Retina (tissue), 1 donor: ENCODE results near the gene HERC2.
A peak's percentile ranks its signal among the peaks of the same experiment; 100 is the strongest.

ENCODE experiments used
- DNase-seq: peaks from one replicate; pipeline ENCODE4 v3.0.0-alpha.2; 2016

HERC2 gene

DNA sequence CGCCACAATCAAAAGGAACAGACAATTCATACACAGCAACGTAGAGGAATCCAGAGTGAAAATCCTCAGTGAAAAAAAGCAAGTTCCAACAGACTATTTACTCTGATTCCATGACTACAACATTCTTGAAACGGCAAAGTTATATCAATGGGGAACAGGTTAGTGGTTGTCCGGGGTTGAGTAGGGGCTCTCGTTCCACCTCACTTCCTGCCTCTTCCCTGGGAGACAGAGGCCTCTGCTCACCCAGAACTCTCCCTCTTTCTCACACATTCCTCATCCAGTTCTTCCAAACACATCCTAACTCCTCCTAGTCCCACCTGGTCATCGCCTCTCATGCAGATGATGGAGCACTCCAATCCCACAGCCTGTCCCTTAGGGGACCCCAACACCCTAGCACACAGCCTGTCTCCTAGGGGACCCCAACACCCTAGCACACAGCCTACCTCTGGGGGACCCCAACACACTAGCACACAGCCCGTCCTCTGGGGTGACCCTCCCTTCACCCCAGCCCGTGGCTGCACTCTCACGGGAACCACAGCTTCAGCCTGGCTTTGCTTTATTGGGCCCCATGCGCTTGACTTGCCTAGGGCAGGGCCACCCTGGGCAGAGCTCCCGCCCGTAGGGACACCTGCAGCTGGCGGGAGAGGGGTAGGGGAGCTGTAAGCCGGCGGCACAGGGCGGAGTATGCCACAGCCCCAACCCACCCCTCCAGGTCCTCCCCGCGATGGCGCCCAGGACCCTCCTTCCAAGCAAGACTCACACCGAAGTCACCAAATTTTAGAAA lies 228.0 kb downstream of the HERC2 start:
- DNase-seq, result no peak

DNA sequence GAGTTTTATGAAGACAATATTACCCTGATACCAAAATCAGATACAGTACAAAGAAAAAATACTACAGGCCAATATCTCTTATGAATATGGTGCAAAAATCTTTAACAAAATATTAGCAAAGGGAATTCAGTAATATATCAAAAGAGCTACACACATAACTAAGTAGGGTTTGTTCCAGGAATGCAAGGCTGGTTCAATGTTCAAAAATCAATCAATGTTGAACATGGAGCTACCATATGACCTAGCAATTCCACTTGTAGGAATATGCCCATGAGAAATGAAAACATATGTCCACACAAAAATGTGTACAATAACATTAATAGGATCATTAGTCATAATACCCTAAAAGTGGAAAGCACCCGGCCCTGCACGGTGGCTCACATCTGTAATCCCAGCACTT lies 230.7 kb downstream of the HERC2 start:
- no peak for DNase-seq

- peak; percentile 61 for DNase-seq
Measured at GRCh38 chr15:28086175-28086703, 235.7 kb downstream of the HERC2 start.

DNA sequence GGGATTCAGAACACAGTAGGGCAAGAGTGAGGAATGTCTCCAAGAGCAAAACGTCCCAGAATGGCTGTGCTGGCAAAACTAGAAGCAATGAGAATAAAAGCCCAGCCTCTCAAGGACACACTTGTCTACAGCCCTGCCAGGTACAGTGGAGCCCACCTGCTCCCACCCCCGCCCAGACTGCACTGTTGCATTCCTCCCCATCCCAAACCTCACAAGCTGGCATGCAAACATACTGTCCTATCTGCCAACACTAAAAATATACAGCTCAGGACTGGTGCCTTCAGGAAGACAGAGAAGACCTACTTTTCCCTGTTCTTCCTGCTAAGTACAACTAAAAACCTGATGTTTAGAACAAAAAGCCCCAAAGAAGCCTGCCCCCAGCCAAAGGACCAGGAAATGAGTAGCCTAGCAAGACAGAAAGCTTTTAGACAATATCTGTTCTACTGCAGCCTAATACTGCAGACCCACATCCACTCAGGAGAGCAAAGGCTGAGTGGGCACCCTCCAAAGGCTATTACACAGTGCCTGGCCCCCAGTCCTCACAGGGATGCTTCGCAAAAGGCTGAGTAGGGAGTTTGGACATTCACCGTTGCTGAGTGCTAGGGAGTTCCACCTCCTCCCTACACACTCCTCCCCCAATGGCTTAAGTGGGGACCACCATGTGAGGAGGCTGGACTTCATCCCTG lies 236.3 kb downstream of the HERC2 start:
- no peak for DNase-seq

DNA sequence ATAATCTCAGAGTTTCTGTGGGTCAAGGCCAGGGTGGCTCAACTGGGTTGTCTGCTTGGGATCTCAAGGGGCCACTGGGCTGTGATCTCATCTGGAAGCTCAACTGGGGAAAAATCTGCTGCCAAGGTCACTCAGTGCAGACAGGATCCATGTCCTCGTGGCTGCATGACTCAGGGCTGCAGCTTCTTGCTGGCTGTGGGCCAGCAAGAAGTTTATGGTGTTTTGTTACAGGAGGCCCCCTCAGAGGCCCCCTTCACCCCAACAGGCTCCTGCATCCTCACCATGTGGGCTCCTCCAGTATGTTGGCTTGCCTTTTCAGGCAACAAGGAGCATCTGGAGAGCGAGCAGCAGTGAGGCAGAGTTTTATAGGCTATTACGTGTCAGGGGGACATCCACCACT lies 237.4 kb downstream of the HERC2 start:
- no peak for DNase-seq

DNA sequence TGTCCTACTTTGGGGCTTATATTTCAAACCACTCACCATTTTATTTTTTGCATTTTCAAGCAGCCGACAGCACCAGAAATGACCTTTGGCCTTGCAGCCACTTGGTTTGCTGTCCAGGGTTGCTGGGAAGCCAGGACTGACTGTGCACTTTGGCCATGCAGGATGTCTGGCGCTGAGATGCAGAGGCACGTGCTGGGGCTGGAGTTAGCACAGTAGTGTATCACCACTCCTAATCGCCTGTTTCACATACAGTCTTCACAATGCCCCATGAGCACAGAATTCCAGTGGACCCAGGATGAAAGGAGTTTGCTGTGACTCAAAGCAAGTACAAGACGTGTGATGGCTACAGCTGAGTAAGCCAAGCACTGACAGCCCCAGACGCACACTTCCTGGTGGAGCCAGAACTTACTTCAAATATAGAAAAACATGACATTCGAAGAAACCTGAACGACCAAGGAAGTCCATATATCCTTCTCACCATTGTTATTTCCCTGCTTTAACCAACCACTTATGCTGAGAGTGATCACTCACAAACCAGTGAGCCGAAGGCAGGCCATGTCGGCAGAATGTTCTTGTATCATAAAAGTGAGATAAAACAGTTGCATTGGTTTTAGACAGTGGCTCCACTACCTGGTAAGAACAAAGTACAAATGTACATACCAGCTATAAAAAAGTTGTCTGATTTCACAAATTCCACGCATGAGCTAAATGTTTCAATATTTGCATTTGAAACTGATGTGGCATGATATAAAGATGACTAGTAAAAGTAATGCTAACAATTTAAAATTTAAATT lies 238.9 kb downstream of the HERC2 start:
- DNase-seq, result no peak

DNA sequence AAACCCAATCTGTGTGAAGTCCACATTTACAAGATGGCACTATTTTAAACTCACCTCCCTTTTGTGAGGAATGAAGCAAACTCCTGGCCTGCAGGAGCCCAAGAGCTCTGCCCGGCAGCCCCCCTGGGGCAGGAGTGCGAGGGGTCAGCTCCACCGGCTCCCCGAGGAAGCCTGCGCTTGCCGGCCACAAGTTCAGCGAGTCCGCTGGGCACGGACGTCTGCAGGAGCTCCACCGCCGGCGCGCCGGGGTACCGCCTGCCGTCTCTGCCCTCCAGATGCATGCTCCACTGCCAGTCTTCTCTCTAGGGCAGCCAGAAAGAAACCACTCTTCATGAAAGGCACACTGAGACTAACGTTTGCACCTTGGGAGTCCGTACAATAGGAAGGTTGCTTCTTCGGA lies 240.4 kb downstream of the HERC2 start:
- no peak for DNase-seq

- DNase-seq, result no peak
Measured at GRCh38 chr15:28080386-28080785, 241.6 kb downstream of the HERC2 start.

GRCh38 chr15:28079313-28079969 lies 242.5 kb downstream of the HERC2 start:
- DNase-seq, result no peak

- no peak for DNase-seq
Measured at GRCh38 chr15:28078191-28078719, 243.7 kb downstream of the HERC2 start.

- no peak for DNase-seq
Measured at GRCh38 chr15:28075573-28075972, 246.4 kb downstream of the HERC2 start.

DNA sequence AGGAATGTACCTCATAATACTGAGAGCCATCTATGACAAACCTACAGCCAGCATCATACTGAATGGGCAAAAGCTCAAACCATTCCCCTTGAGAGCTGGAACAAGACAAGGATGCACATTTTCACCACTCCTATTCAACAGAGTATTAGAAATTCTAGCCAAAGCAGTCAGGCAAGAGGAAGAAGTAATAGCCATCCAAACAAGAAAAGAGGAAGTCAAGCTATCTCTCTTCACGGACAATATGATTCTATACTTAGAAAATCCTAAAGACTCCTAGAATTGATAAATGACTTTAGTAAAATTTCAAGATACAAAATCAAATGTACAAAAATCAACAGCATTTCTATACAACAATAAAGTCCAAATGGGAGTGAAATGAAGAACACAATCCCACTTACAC lies 253.0 kb downstream of the HERC2 start:
- no peak for DNase-seq

DNA sequence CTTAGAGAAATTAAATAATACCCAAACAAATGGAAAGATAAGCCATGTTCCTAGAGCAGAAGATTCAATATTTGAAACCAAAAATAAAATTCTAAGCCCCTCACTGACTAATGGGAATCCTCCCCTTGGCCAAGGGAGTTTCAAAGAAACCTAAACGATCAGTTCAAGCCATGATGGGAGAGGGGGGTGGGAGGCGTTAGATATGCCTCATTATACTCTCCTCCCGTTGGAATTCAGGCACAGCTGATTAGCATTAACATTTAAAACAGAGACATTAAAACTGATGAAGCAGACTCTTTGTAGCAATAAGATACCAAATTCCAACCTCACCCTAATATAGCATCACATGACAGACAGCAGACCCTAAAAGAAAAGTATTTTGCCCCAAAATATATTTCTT lies 255.7 kb downstream of the HERC2 start:
- DNase-seq, result no peak
